Measurements from ENCODE around the gene JOSD1.

The JOSD1 gene

GRCh38 chr22:38733329-38733723 is 32.6 kb upstream of the JOSD1 start:
- no peak for DNase-seq (ENCODE audit: low read depth in 2 of 2)

- no peak for DNase-seq (ENCODE audit: low read depth in 2 of 2)
Observed at GRCh38 chr22:38732251-38732815, 31.6 kb upstream of the JOSD1 start.

- DNase-seq (ENCODE audit: low read depth in 2 of 2): no peak
Observed at GRCh38 chr22:38731703-38732161, 31.0 kb upstream of the JOSD1 start.

GRCh38 chr22:38730411-38730871 is 29.7 kb upstream of the JOSD1 start:
- no peak for DNase-seq (ENCODE audit: low read depth in 2 of 2)

GRCh38 chr22:38729946-38730345 is 29.2 kb upstream of the JOSD1 start:
- DNase-seq (ENCODE audit: low read depth in 2 of 2): no peak

- no peak for DNase-seq (ENCODE audit: low read depth in 2 of 2)
Observed at GRCh38 chr22:38728871-38729796, 28.4 kb upstream of the JOSD1 start.

- no peak for DNase-seq (ENCODE audit: low read depth in 2 of 2)
Observed at GRCh38 chr22:38727530-38728451, 27.0 kb upstream of the JOSD1 start.

GRCh38 chr22:38727123-38727522 is 26.4 kb upstream of the JOSD1 start:
- no peak for DNase-seq (ENCODE audit: low read depth in 2 of 2)

- DNase-seq (ENCODE audit: low read depth in 2 of 2): no peak
Observed at GRCh38 chr22:38725900-38726655, 25.3 kb upstream of the JOSD1 start.

GRCh38 chr22:38724926-38725571 is 24.3 kb upstream of the JOSD1 start:
- DNase-seq (ENCODE audit: low read depth in 2 of 2): no peak

GRCh38 chr22:38724176-38724575 is 23.4 kb upstream of the JOSD1 start:
- no peak for DNase-seq (ENCODE audit: low read depth in 2 of 2)

GRCh38 chr22:38721551-38721950 is 20.8 kb upstream of the JOSD1 start:
- no peak for DNase-seq (ENCODE audit: low read depth in 2 of 2)

GRCh38 chr22:38720350-38720749 is 19.6 kb upstream of the JOSD1 start:
- no peak for DNase-seq (ENCODE audit: low read depth in 2 of 2)

- DNase-seq (ENCODE audit: low read depth in 2 of 2): no peak
Observed at GRCh38 chr22:38719196-38719595, 18.5 kb upstream of the JOSD1 start.

- DNase-seq (ENCODE audit: low read depth in 2 of 2): no peak
Observed at GRCh38 chr22:38718414-38718813, 17.7 kb upstream of the JOSD1 start.

GRCh38 chr22:38717244-38717643 is 16.5 kb upstream of the JOSD1 start:
- no peak for DNase-seq (ENCODE audit: low read depth in 2 of 2)

GRCh38 chr22:38716826-38717225 is 16.1 kb upstream of the JOSD1 start:
- DNase-seq (ENCODE audit: low read depth in 2 of 2): no peak

GRCh38 chr22:38716271-38716670 is 15.5 kb upstream of the JOSD1 start:
- DNase-seq (ENCODE audit: low read depth in 2 of 2): no peak

GRCh38 chr22:38715852-38716251 is 15.1 kb upstream of the JOSD1 start:
- DNase-seq (ENCODE audit: low read depth in 2 of 2): no peak

GRCh38 chr22:38715176-38715764 is 14.5 kb upstream of the JOSD1 start:
- DNase-seq (ENCODE audit: low read depth in 2 of 2): no peak
